HG02938 (cell line): Measurements from ENCODE around the gene TMEM252.

Experiments used
- ATAC-seq: cut with Tn5 transposase; IDR thresholded peaks from one replicate; pipeline ENCODE4 v1.9.1; 2021; ENCODE audit warnings: mild to moderate bottlenecking, moderate library complexity; ENCODE audit not compliant: unreplicated experiment

The TMEM252 gene

GRCh38 chr9:68500457-68501381 is 40.0 kb downstream of the TMEM252 start:
- ATAC-seq, result no peak

GRCh38 chr9:68498816-68499215 is 41.9 kb downstream of the TMEM252 start:
- no peak for ATAC-seq

- no peak for ATAC-seq
Observed at GRCh38 chr9:68497629-68498028, 43.1 kb downstream of the TMEM252 start.

- ATAC-seq, result no peak
Observed at GRCh38 chr9:68496356-68496755, 44.3 kb downstream of the TMEM252 start.

GRCh38 chr9:68495247-68495646 is 45.4 kb downstream of the TMEM252 start:
- ATAC-seq, result no peak

- no peak for ATAC-seq
Observed at GRCh38 chr9:68493958-68494577, 46.6 kb downstream of the TMEM252 start.

GRCh38 chr9:68493541-68493940 is 47.1 kb downstream of the TMEM252 start:
- no peak for ATAC-seq

- ATAC-seq, result no peak
Observed at GRCh38 chr9:68492806-68493205, 47.9 kb downstream of the TMEM252 start.

- ATAC-seq, result no peak
Observed at GRCh38 chr9:68489646-68490045, 51.0 kb downstream of the TMEM252 start.

GRCh38 chr9:68488126-68488525 is 52.6 kb downstream of the TMEM252 start:
- no peak for ATAC-seq
